HG03469 (cell line): ENCODE results near the gene NPAP1.
"Not testable (repeated sequence)": the region's sequence is repeated elsewhere in the genome, so short reads cannot be mapped to it uniquely, and the experiment has no call there.

Source experiments
- ATAC-seq: cut with Tn5 transposase; IDR thresholded peaks from one replicate; pipeline ENCODE4 v1.9.1; 2021; ENCODE audit warnings: mild to moderate bottlenecking, moderate library complexity, moderate number of reproducible peaks; ENCODE audit not compliant: unreplicated experiment

The NPAP1 gene, protein sequence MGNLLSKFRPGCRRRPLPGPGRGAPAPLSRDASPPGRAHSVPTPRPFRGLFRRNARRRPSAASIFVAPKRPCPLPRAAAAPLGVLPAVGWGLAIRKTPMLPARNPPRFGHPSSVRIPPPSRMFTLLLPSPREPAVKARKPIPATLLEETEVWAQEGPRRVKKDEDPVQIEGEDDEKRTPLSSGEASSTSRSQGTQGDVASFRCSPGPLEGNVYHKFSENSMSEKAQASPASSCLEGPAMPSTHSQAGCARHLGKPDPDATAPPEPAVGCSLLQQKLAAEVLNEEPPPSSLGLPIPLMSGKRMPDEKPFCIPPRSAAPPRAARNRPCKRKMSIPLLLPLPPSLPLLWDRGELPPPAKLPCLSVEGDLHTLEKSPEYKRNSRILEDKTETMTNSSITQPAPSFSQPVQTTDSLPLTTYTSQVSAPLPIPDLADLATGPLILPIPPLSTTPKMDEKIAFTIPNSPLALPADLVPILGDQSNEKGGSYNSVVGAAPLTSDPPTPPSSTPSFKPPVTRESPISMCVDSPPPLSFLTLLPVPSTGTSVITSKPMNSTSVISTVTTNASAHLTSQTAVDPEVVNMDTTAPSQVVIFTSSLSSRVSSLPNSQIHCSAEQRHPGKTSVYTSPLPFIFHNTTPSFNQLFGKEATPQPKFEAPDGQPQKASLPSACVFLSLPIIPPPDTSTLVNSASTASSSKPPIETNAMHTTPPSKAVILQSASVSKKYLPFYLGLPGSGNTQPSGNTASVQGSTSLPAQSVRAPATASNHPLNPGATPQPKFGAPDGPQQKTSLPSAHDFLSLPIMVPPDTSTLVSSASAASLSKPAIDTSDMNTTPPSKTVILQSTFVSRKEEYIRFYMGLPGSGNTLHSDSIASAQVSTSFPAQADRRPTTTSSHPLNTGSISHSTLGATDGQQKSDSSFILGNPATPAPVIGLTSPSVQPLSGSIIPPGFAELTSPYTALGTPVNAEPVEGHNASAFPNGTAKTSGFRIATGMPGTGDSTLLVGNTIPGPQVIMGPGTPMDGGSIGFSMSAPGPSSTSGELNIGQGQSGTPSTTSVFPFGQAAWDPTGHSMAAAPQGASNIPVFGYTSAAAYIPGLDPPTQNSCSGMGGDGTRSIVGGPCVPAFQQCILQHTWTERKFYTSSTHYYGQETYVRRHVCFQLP

DNA sequence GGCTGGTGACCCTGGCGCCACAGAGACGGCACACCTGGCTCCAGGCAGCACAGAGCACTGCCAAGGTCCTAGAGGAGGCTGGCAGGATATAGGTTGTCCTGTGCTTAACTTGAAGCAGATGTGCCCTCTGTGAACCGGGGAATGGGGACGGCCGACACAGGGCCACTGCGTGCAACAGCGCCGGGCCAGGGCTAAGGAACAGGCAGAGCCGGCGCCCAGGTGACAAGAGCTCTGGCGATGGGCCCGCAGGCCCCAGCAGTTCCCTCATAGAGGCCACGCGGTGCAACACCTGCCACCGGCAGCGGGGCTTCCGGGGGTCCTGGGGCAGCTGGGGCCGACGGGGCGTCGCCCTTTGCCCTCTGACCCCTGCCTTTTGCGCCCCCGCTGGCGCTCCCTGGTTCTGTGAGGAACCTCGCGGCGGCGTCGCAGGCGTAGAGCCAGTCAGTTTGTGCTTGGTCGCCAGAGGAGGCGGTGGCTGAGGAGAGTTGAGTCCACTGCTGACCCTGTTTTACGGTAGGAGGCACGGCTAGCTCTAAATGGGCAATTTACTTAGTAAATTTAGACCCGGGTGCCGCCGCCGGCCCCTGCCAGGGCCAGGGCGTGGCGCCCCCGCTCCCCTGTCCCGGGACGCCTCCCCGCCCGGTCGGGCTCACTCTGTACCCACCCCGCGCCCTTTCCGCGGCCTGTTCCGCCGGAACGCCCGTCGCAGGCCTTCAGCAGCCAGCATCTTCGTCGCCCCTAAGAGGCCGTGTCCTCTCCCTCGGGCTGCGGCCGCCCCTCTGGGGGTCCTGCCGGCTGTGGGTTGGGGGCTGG lies at the start of gene NPAP1:
Gene NPAP1, plus strand, starts transcription at position 444 of the 813 bp plus-strand sequence. Its CDS starts 93 bp downstream, at position 537.
- ATAC-seq: no peak

DNA sequence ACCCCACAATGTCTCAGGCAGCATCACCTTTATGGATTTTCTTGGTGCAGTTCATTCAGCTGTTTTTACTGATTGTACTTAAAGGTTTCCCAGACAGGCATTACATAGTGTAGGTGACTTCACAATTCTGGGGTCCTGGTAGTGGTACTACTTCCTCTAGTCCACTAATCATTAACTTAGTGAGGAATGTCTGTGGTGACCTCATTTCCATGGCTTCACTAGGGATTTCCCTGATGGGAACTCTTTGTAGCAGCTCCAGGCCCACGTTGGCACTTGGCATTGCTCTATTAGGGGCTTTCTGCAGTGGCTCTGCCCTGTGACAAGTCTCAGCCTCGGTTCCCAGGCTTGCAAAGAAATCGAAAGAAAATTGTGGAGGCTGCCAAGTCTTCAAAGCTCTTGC lies 48.1 kb upstream of the NPAP1 start:
- ATAC-seq: no peak

DNA sequence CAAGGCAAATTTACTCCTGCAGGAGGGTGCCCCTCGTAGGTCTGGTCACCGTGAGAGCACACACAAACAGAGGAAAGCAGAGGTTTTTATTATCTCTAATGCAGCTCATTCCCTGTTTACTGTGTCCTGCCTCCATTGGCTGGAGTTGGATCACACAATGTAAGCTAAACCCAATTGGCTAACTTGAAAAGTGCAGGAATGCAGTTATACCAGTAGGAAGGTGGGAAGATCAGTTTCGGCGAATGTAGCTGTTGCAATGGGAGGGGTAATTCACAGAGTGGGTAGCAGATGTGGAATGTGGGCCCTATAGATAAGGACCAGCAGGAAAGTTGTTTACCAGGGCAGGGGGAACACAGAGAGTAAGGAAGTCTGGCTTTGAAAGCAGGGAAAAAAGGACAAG lies 42.5 kb upstream of the NPAP1 start:
- ATAC-seq: no peak

DNA sequence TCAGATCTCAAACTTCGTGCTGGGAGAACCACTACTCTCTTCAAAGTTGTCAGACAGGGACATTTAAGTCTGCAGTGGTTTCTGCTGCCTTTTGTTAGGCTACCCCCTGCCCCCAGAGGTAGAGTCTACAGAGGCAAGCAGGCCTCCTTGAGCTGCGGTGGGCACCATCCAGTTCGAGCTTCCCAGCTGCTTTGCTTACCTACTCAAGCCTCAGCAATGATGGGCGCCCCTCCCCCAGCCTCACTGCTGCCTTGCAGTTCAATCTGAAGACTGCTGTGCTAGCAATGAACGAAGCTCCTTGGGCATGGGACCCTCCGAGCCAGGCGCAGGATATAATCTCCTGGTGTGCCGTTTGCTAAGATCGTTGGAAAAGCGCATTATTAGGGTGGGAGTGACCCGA lies 36.2 kb upstream of the NPAP1 start:
- ATAC-seq: not testable (repeated sequence)

DNA sequence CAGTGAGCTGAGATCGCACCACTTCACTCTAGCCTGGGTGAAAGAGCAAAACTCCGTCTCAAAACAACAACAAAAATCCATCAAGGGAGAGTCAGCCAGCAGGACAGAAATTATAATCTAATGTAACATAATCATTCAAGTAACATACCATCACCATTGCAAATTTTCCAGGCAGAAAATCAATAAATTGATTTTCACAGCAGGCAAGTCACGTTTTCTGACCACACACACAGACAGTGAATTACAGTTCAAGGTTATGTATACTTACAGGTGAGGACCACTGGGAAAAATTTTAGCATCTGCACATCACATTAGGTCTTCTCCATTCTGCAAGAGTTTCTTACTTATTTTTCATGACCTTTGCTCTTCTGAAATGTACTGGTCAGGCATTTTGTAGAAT lies 29.9 kb upstream of the NPAP1 start:
- ATAC-seq: no peak

DNA sequence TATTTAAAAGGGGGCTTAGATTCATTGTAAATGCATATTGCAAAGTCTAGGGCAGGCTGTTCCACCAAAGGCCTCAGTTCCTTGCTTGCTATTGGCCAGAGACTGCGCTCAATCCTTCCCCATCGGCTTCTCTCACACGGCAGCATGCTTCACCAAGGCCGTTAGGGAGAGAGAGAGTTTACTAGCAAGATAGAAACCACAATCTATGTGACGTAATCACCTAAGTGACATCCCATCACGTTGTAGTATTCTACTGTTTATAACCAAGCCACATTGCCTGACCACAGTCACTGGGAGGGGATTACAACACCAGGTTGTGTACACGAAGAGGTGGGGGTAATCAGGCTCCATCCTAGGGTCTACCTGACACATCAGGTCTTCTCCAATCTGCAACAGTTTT lies 16.0 kb upstream of the NPAP1 start:
- ATAC-seq: no peak

DNA sequence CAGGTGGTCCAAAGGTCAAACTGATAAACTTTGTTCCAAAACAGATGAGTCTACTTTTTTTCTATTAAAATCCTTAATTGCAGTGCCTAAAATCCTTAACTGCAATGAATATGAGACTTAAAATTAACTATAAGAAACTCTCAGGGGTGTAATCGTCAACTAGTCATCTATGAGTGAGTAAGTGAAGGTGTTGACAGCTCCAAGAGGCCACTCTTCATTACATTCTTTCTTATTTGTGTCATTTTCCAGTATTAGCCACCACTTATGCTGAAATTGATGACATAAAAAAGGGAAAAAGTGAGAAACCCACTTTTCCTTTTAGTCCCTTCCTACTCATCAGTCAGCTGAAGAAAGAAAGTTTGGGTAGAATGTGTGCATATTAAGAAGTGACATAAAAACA lies 12.6 kb upstream of the NPAP1 start:
- no peak for ATAC-seq

DNA sequence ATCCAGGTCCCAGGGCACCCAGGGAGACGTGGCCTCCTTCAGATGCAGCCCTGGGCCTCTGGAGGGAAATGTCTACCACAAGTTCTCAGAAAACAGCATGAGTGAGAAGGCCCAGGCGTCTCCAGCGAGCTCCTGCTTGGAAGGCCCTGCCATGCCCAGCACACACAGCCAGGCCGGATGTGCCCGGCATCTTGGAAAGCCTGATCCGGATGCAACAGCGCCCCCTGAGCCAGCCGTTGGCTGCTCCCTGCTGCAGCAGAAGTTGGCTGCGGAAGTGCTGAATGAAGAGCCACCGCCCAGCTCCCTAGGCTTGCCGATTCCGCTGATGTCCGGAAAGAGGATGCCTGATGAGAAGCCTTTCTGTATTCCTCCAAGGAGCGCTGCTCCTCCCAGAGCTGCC lies 856 bp downstream of the NPAP1 start:
- ATAC-seq: no peak

DNA sequence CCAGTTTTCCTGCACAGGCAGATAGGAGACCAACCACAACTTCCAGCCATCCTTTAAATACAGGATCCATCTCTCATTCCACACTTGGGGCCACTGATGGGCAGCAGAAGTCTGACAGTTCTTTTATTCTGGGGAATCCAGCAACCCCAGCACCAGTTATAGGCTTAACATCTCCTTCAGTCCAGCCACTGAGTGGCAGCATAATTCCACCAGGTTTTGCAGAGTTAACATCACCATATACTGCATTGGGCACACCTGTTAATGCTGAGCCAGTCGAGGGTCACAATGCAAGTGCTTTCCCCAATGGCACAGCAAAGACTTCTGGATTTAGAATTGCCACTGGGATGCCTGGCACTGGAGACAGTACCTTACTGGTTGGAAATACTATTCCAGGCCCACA lies 2.9 kb downstream of the NPAP1 start:
- no peak for ATAC-seq

DNA sequence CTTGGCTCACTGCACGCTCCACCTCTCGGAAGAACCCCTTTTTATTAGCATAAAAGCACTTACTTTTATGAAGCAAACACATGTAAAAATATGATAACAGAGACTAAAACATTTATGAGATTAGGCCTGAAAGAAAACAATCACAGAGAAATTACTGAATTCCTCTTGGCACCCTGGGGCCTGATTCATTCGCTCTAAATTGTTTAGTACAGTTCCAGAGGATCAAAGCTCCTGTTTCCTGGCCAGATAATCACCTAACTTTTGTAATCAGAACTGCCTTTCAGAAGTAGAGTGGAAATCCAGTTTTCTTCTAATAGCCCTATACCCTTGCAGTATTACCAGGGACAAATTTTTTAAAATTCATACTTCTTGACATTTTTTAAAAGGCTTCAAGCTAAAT lies 6.4 kb downstream of the NPAP1 start:
- ATAC-seq: no peak

DNA sequence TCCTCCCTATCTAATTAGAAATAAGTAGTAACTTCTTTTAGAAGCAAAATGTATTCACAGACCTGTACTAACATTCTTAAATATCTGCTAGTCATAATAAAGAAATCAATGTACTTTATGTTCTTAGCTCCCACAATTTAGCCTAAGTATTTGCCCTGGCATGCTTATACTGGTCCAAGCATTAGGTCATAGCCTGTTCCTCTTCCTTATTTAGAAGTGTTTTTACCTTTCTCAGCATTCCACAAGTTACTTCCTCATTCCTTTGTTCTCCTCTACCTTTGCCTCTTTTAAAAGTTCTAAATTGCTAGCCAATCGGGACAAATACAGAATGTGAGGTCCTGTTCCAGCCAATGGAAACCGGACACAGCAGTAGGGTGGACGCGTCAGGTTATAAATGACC lies 7.3 kb downstream of the NPAP1 start:
- ATAC-seq: not testable (repeated sequence)

DNA sequence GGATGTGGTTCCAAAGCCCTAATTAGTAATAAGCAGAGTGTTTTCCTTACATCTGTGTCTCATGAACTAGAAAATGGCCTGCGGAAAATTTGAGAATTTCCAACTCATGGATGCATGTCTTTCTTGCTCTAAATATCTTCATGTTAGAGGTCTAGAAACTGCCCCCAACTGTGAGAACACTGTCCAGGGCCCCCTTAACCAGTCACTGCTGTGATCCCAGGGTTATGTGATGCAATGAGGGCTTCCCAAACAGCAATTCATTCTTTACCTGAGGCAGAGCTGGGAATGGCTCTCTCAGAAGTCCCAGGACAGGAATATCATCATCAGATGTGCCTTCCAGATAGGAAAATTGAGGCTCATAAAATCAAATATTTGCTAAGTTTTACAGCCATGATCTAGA lies 8.2 kb downstream of the NPAP1 start:
- ATAC-seq: no peak

DNA sequence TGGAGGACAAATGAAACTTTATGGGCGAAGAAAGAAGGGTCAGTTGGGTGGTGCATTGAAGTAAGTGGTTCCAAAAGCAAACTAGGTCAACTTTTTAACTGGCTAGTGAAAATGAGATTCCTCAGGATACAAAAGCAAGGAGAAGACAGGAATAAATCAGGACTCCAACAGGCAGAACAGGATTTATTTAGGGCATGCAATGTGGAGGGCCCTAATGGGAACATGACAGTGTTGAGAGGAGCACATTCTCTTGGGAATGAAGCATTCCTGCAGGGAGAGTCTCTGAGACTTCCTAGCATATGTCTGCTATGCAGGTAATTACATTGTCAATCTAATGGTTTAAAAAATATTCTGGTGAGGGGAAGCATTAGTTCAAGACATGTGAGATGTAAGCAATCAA lies 8.7 kb downstream of the NPAP1 start:
- no peak for ATAC-seq

DNA sequence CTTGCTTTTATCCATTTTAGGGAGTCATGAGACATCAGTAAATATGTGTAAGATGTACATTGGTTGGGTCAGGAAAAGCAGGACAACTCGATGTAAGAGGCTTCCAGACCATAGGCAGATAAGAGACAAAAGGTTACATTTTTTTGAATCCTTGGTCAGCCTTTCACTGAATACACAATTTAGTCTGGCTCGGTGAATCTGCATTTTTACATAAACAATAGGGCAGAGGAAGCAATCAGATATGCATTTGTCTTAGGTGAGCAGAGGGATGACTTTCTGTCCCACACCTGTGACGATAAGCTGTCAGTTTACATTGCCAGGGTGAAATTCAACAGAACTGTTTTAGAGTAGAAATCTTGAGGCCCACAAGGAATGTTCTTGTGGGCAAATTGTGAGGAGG lies 20.6 kb downstream of the NPAP1 start:
- no peak for ATAC-seq

DNA sequence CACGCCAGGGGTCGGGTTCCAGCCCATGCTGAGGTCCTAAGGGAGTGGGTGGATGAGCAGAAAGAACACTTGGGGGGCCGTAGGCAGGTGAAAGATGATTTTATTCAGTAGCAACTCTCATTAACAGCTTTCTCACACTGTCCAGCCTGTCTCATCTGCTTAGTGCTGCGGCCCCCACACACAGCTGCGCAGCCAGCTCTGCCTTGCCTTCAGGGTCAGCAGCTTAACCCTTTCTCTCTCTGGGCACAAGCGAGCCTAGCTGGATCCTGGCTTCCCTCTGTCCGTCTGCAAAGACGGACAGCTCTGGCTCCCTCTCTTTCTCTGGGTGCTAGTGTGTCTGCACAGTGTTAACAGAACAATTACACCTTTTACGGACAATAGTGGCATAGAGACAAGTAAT lies 21.3 kb downstream of the NPAP1 start:
- ATAC-seq: no peak

DNA sequence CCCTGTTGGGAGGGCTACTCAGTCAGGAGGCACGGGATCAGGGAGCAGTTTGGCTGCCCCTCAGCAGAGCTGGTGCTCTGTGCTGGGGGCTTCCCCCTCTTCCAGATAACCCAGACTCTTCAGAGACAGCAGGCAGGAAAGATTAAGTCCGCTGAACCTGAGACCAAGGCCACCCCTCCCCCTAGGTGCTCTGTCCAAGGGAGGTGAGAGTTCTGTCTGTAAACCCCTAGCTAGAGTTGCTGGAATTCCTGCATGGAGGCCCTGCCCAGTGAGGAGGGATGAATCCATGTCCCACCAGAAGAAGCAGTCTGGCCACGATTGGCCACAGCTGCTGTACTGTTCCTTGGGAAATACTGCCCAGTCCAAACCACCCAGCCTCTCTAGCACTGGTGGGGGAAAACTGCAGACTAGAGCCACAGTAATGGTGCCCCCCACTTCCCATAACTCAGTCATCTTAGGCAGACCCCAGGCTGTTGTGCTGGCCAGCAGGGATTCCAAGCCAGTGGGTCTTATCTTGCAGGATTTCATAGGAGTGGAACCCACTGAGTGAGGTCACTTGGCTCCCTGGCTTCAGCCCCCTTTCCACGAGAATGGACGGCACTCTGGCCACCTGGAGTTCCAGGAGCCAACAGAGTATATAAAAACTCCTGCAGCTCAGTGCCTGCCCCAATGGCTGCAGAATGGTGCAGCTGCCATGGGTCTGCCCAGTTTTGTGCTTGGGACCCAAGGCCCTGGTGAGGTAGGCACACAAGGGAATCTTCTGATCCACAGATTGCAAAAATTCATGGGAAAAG lies 42.9 kb downstream of the NPAP1 start:
- ATAC-seq: no peak

DNA sequence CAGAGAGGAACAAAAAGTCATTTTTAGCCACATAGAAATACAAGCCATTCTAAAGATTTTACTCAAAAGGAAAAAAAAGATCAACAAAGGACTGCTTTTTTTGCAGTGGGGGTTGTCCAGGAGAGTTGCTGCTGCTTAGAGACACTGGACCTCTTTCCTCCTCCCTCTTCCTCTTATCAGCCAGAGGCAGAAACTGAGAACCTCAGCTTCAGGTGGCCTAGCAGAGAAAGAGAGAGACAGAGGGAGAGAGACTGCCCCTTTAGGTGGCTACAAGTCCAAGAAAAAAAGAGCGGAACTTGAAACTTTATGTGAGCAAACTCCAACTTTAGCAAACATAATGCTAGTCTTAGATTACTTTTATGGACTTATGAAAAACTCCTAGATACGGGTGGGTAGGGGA lies 54.2 kb downstream of the NPAP1 start:
- ATAC-seq: no peak
